GM21825 (cell line): ENCODE results near the gene ADAMTS15.

Experiments
- ATAC-seq: cut with Tn5 transposase; IDR thresholded peaks from one replicate; pipeline ENCODE4 v1.9.1; 2021; ENCODE audit warnings: mild to moderate bottlenecking, moderate library complexity; ENCODE audit not compliant: unreplicated experiment

ADAMTS15 gene

GRCh38 chr11:130510407-130511006, 62.1 kb downstream of the ADAMTS15 start:
- ATAC-seq, result no peak

GRCh38 chr11:130511765-130512164, 63.3 kb downstream of the ADAMTS15 start:
- no peak for ATAC-seq

GRCh38 chr11:130512662-130513061, 64.2 kb downstream of the ADAMTS15 start:
- ATAC-seq, result no peak

- ATAC-seq, result no peak
Measured at GRCh38 chr11:130513132-130513531, 64.7 kb downstream of the ADAMTS15 start.

- ATAC-seq, result no peak
Measured at GRCh38 chr11:130514316-130514715, 65.9 kb downstream of the ADAMTS15 start.

GRCh38 chr11:130514851-130515250, 66.4 kb downstream of the ADAMTS15 start:
- ATAC-seq, result no peak

GRCh38 chr11:130515829-130516553, 67.5 kb downstream of the ADAMTS15 start:
- ATAC-seq, result no peak

- ATAC-seq, result no peak
Measured at GRCh38 chr11:130516554-130517505, 68.4 kb downstream of the ADAMTS15 start.

DNA sequence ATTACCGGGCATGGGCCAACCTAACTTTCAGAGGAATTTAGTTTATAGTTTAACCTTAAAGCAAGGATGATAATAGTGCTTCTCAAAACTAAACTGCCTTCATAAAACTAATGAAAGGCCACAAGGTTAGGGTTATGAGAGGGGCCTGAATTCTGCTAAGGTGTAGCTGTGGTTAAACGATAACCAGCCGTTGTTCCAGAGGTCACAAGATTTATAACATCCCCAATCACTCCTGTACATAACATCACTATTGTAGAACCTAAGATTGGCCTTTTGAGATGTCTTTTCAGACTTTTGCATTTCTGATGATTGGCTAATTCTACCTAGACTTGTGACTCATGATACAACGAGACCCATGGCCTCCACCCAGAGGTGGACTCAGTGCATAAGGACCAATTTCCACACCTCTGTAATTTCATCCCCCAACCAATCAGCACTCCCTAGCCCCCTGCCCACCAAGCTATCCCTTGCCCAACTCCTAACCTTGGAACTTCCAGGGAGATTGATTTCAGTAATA, 69.8 kb downstream of the ADAMTS15 start:
- ATAC-seq, result no peak

GRCh38 chr11:130519128-130519932, 70.9 kb downstream of the ADAMTS15 start:
- ATAC-seq, result no peak

DNA sequence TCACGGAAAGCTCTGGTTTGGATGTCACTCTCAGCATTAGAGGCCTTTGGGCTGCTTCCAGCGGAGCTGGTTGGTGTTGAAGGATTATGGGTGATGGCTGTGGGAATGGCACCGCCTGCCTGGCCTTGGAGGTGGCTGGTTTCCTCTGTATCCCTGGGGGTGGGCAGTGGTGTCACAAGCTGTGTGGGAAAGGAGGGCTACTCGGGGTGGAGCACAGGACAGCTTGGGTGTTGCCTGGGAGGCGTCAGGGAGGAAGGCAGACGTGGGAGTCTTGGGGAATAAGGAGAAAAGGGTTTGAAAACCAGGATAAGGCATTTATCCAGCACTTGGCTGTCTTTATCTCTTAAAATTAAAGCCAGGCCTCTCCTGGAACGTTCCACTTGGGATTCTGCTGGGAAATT, 71.8 kb downstream of the ADAMTS15 start:
- no peak for ATAC-seq

DNA sequence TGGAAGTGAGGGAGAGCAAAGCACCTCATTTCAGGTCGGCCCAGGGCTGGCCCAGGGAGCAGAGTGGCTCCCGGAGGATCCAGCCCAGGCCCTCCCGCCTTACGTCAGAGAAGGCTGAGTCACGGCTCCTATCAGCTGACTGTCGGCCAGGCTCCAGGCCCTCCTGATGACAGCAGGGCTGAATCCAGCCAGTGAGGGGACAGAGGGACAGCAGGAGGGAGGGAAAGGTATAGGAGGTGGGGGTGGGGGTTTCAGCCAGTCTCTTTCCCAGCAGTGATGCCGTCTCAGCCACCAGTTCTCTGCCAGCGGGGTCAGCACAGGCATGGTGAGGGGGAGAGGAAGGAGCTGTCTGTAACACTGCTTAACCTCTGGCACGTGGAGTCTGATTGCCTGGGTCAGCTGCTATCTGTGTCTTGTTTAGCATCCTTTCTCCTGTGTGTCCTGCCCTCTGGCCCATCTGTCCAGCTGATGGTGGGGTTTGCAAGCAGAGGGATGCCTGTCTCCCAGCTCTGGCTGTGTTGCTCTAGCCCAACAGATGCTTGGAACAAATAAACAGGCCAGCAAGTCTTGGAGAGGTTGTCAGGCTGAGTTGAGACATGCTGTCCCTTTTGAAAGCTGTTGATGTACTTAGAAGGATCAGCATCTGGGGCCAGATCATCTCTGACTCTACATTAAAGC, 74.0 kb downstream of the ADAMTS15 start:
- no peak for ATAC-seq

DNA sequence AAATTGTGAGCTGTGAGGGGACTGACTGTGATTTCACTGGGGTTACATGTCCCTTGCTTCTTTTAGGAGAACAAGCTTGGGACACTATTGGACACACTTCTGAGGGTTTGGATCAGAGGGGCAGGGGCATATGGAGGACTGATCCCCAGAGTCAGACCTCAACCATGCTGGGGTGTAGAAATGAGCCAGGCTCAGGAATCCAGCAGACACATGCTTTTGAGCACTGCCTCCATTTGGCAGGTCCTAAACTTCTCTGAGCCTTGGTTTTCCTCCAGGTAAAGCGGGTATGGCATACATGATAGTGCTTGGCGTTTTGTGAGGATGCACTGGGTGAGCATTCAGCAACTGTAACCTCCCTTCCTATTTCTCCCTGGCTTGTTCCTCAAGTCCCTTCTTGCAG, 74.7 kb downstream of the ADAMTS15 start:
- ATAC-seq, result no peak

GRCh38 chr11:130523609-130524008, 75.2 kb downstream of the ADAMTS15 start:
- ATAC-seq, result no peak

DNA sequence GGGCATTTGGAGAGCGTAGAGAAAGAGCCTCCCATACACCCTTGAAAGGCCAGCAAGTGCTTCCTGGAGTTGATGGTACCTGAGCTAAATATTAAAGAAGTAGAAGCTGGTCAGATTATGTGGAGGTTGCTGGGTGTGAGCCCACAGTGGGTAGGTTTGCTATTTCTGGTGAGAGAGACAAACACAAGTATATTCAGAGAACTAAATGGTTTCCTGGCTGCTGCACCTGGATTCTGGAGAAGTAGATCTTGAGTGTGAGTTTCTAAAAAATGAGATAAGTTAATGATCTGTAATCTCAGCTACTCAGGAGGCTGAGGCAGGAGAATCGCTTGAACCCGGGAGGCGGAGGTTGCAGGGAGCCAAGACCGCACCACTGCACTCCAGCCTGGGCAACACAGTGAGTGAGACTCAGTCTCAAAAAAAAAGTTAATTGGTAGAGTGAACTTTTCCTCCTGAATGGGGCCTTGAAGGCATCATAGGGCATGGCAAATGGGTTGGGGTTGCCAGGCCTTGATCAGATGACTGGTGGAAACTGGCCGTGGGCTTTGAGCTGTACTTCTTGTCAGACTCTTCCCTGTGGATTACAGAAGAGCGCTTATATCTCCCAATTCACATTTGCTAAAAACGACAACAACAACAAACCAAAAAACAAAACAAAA, 75.8 kb downstream of the ADAMTS15 start:
- no peak for ATAC-seq

- no peak for ATAC-seq
Measured at GRCh38 chr11:130525307-130525706, 76.9 kb downstream of the ADAMTS15 start.
